ENCODE results near the gene AGPAT2. TPM values are rescaled to one million over a fixed set of nuclear protein-coding genes. Genes with fewer than 3 reads are reported as not detected.

The AGPAT2 gene
- total and polyA plus RNA-seq, 2 experiments from 2014 or later = 125 to 242 TPM

- no peak for DNase-seq (ENCODE audit: low spot score)
- no peaks in the 10 kb centered on the region for H3K9me2 ChIP-seq (replicated peaks; ENCODE audit: insufficient read depth)
- H3K27ac ChIP-seq = no peak overlapping the region
- no peak overlapping the region for H3K4me2 ChIP-seq
- no peak for TF ChIP-seq EZH2 (IDR thresholded peaks at IDR 0.05; ENCODE audit: borderline replicate concordance)
- TF ChIP-seq CTCF (IDR thresholded peaks at IDR 0.05; ENCODE audit: poor library complexity) = no peak
- TF ChIP-seq EZH2phosphoT487 (IDR thresholded peaks at IDR 0.05; ENCODE audit: low read depth, severe bottlenecking, unreplicated experiment) = no peak
- H4K20me1 ChIP-seq (ENCODE audit: insufficient read depth, poor library complexity, severe bottlenecking) = no peaks in the 10 kb centered on the region
- H3K4me3 ChIP-seq = no peak overlapping the region
- H3K36me3 ChIP-seq (replicated peaks; ENCODE audit: insufficient read depth, low read depth) = no peaks in the 10 kb centered on the region
- no peak overlapping the region for H2AFZ ChIP-seq
- H3K4me1 ChIP-seq (ENCODE audit: insufficient read depth) = peaks cover 3% of the 10 kb centered on the region
- 89% methylated on average over 23 of the region's 23 CpGs for WGBS (ENCODE audit: low lambda C conversion rate, missing lambda C conversion rate)
- no peaks in the 10 kb centered on the region for H3K9me3 ChIP-seq (ENCODE audit: low read depth)
- H3K79me2 ChIP-seq = no peaks in the 10 kb centered on the region
- H3K27me3 ChIP-seq = no peaks in the 10 kb centered on the region
Measured at GRCh38 chr9:136668983-136669790, 18.1 kb downstream of the AGPAT2 start.

- Histone ChIP-seq H3K9me2 (replicated peaks; ENCODE audit: insufficient read depth) (no peaks in the 10 kb centered on the region), H3K36me3 (replicated peaks; ENCODE audit: insufficient read depth, low read depth) (no peaks in the 10 kb centered on the region), H3K27me3 (no peaks in the 10 kb centered on the region), H3K79me2 (no peaks in the 10 kb centered on the region), H4K20me1 (ENCODE audit: insufficient read depth, poor library complexity, severe bottlenecking) (no peaks in the 10 kb centered on the region), H3K4me3 (no peak overlapping the region), H3K27ac (no peak overlapping the region), H2AFZ (no peak overlapping the region), H3K4me2 (no peak overlapping the region), H3K9me3 (ENCODE audit: low read depth) (no peaks in the 10 kb centered on the region), H3K4me1 (ENCODE audit: insufficient read depth) (peaks cover 3% of the 10 kb centered on the region)
- DNase-seq (ENCODE audit: low spot score) = no peak
- TF ChIP-seq EZH2 (IDR thresholded peaks at IDR 0.05; ENCODE audit: borderline replicate concordance) = no peak
- no peak for TF ChIP-seq CTCF (IDR thresholded peaks at IDR 0.05; ENCODE audit: poor library complexity)
- TF ChIP-seq EZH2phosphoT487 (IDR thresholded peaks at IDR 0.05; ENCODE audit: low read depth, severe bottlenecking, unreplicated experiment) = no peak
- 85% methylated on average over 34 of the region's 40 CpGs for WGBS (ENCODE audit: low lambda C conversion rate, missing lambda C conversion rate)
Measured at GRCh38 chr9:136667940-136668760, 19.1 kb downstream of the AGPAT2 start.

- TF ChIP-seq EZH2 (IDR thresholded peaks at IDR 0.05; ENCODE audit: borderline replicate concordance) (no peak), EZH2phosphoT487 (IDR thresholded peaks at IDR 0.05; ENCODE audit: low read depth, severe bottlenecking, unreplicated experiment) (no peak), CTCF (IDR thresholded peaks at IDR 0.05; ENCODE audit: poor library complexity) (no peak)
- no peak overlapping the region for H3K27ac ChIP-seq
- no peak overlapping the region for H3K4me3 ChIP-seq
- peaks cover 1% of the 10 kb centered on the region for H3K4me1 ChIP-seq (ENCODE audit: insufficient read depth)
- no peaks in the 10 kb centered on the region for H4K20me1 ChIP-seq (ENCODE audit: insufficient read depth, poor library complexity, severe bottlenecking)
- no peaks in the 10 kb centered on the region for H3K27me3 ChIP-seq
- no peak for DNase-seq (ENCODE audit: low spot score)
- H3K9me2 ChIP-seq (replicated peaks; ENCODE audit: insufficient read depth) = no peaks in the 10 kb centered on the region
- no peak overlapping the region for H2AFZ ChIP-seq
- H3K79me2 ChIP-seq = no peaks in the 10 kb centered on the region
- no peak overlapping the region for H3K4me2 ChIP-seq
- 89% methylated on average over 19 of the region's 21 CpGs for WGBS (ENCODE audit: low lambda C conversion rate, missing lambda C conversion rate)
- H3K9me3 ChIP-seq (ENCODE audit: low read depth) = no peaks in the 10 kb centered on the region
- no peaks in the 10 kb centered on the region for H3K36me3 ChIP-seq (replicated peaks; ENCODE audit: insufficient read depth, low read depth)
Measured at GRCh38 chr9:136667214-136667939, 19.9 kb downstream of the AGPAT2 start.
